K562 (cell line): ENCODE data around the gene CPED1. TPM values are rescaled to one million over a fixed set of nuclear protein-coding genes. Genes with fewer than 3 reads are reported as not detected.

Source experiments
- ATAC-seq: fragments of 200-7000 bp; cut with Tn5 transposase; 3 replicates; pipeline ENCODE4 v1.9.1; 2020; ENCODE audit warnings: moderate library complexity
- BruUV-seq: library from RNA; stranded (reverse); fragments of 400-500 nt; replicated peaks from 2 replicates; lab custom pipeline; 2021; lab: Mats Ljungman, UMichigan
- CTCF ChIA-PET: fragments of 300-600 bp; formaldehyde crosslinking; extraction: SDS; loops from one replicate; lab custom pipeline; 2021; ENCODE audit warnings: low intra/inter-chr PET ratio; lab: Yijun Ruan, JAX
- POLR2A ChIA-PET: fragments of 300-600, 350-650 bp; sonication (Branson Sonifier 250); formaldehyde crosslinking; extraction: SDS; loops from one replicate; lab custom pipeline; 2021; ENCODE audit warnings: antibody characterized with exemption, inconsistent platforms; lab: Yijun Ruan, JAX
- DNase-seq, 4 experiments: peaks; one replicate each; pipeline versions ENCODE4 v3.0.0 to v3.0.0-alpha.2; 2011 to 2018; ENCODE audit warnings: low spot score in 3 of 4, mixed read lengths in 3 of 4; ENCODE audit errors: extremely low read depth in 1 of 4
- FAIRE-seq: peaks from 2 replicates; lab custom pipeline; 2011; peaks lifted over from hg19 to GRCh38; lab: Jason Lieb, UNC
- H2AFZ ChIP-seq: 2 replicates; pipeline ENCODE4 v1.6.0; 2011; ENCODE audit warnings: low read depth, low read length, control low read depth, inconsistent platforms
- H3K27ac ChIP-seq: fragments of 200-600 bp; 3 replicates; pipeline ENCODE4 v1.8.0; 2011; ENCODE audit warnings: low read depth, mild to moderate bottlenecking, control low read depth, inconsistent platforms, low read length, moderate library complexity, mixed read lengths; ENCODE audit errors: extremely low read depth
- H3K27me3 ChIP-seq, 2 experiments: fragments of 300-600 bp in 1 of 2; 2 replicates in 1 of 2; 3 replicates in 1 of 2; pipeline versions ENCODE4 v1.6.0 to v1.8.0; 2011; ENCODE audit warnings: inconsistent platforms in 2 of 2, low read length in 2 of 2, mild to moderate bottlenecking in 1 of 2, mixed read lengths in 1 of 2, moderate library complexity in 1 of 2; ENCODE audit not compliant: control insufficient read depth in 2 of 2, insufficient read depth in 2 of 2
- H3K36me3 ChIP-seq: fragments of 300-600 bp; 3 replicates; pipeline ENCODE4 v1.8.0; 2011; ENCODE audit warnings: mild to moderate bottlenecking, low read length, inconsistent platforms; ENCODE audit not compliant: control insufficient read depth, insufficient read depth
- H3K4me1 ChIP-seq, 2 experiments: fragments of 200-600 bp in 1 of 2; replicated peaks in 1 of 2; 2 replicates in 1 of 2; 3 replicates in 1 of 2; pipeline versions ENCODE4 v1.5.1 to v1.8.0; 2011; ENCODE audit warnings: inconsistent platforms in 2 of 2, low read length in 2 of 2, mild to moderate bottlenecking in 1 of 2, mixed read lengths in 1 of 2, moderate library complexity in 1 of 2; ENCODE audit not compliant: control insufficient read depth in 2 of 2, insufficient read depth in 2 of 2
- H3K4me2 ChIP-seq: 2 replicates; pipeline ENCODE4 v1.6.1; 2011; ENCODE audit warnings: low read length, control low read depth, inconsistent platforms, mixed read lengths; ENCODE audit not compliant: insufficient read depth
- H3K4me3 ChIP-seq: fragments of 200-600 bp; sonication (generic), shearing (Covaris generic); 2 replicates; pipeline ENCODE4 v1.5.1; 2016; ENCODE audit warnings: control low read depth, inconsistent platforms
- H3K79me2 ChIP-seq: fragments of 200-600 bp; 3 replicates; pipeline ENCODE4 v1.8.0; 2011; ENCODE audit warnings: low read length, inconsistent platforms; ENCODE audit not compliant: control insufficient read depth, insufficient read depth
- H3K9ac ChIP-seq, 2 experiments: 2 replicates each; pipeline versions ENCODE4 v1.6.0 to v1.6.1; 2011; ENCODE audit warnings: low read depth in 2 of 2, low read length in 2 of 2, control low read depth in 1 of 2, inconsistent platforms in 1 of 2, mild to moderate bottlenecking in 1 of 2, mixed read lengths in 1 of 2; ENCODE audit not compliant: insufficient read depth in 1 of 2
- H3K9me1 ChIP-seq: one replicate; pipeline ENCODE4 v1.6.0; 2011; ENCODE audit warnings: inconsistent platforms, mild to moderate bottlenecking, low read length, moderate library complexity; ENCODE audit not compliant: control insufficient read depth, insufficient read depth
- H3K9me3 ChIP-seq: replicated peaks from 2 replicates; pipeline ENCODE4 v1.5.1; 2011; ENCODE audit warnings: low read depth, low read length, inconsistent platforms; ENCODE audit not compliant: control insufficient read depth, insufficient read depth
- H4K20me1 ChIP-seq: replicated peaks from 2 replicates; pipeline ENCODE4 v1.6.1; 2011; ENCODE audit warnings: low read length, inconsistent platforms, mixed read lengths; ENCODE audit not compliant: control insufficient read depth, insufficient read depth
- CEBPB ChIP-seq: fragments of 450-650 bp; IDR thresholded peaks from 2 replicates; pipeline ENCODE4 v1.6.1; 2016; ENCODE audit warnings: missing genetic modification characterization, missing compliant biosample characterization
- CEBPG ChIP-seq, 3 experiments: fragments of 200-800 bp in 1 of 3; sonication (Bioruptor generic) in 1 of 3; sonication (generic) in 1 of 3; formaldehyde crosslinking in 1 of 3; IDR thresholded peaks in 2 of 3; conservative IDR thresholded peaks in 1 of 3; 2 replicates each; pipeline versions ENCODE4 v1.6.1 to v1.8.0; 2016 to 2022; ENCODE audit warnings: missing compliant biosample characterization in 2 of 3, missing genetic modification characterization in 2 of 3, mild to moderate bottlenecking in 1 of 3, missing genetic modification reagents in 1 of 3
- RCOR1 ChIP-seq, 2 experiments: IDR thresholded peaks; 2 replicates each; pipeline ENCODE4 v1.6.1; 2012; ENCODE audit warnings: low read depth in 2 of 2, low read length in 2 of 2, borderline replicate concordance in 1 of 2, improper control_type of control experiment in 1 of 2
- ZNF12 ChIP-seq: sonication (generic); formaldehyde crosslinking; IDR thresholded peaks from 2 replicates; pipeline ENCODE4 v1.4.0; 2020; ENCODE audit warnings: mild to moderate bottlenecking, missing genetic modification reagents
- WGBS: fragments of 100-300 bp; shearing (Covaris generic); methylation state at CpG from one replicate; pipeline ENCODE4 v1.1.6; 2016; ENCODE audit warnings: low coverage, mixed read lengths; ENCODE audit not compliant: insufficient coverage; ENCODE audit errors: missing lambda C conversion rate; 5-methylcytosine and 5-hydroxymethylcytosine counted together
- in situ Hi-C: fragments of 300-500 bp; cut with MboI; formaldehyde crosslinking; loops from 4 replicates; pipeline ENCODE4 v1.15.0; 2018; ENCODE audit warnings: inconsistent platforms, mixed read lengths
- intact Hi-C: fragments of 100-400 bp; cut with micrococcal nuclease; formaldehyde crosslinking; loops from 2 replicates; pipeline ENCODE4 v1.14.2; 2022
- polyA plus RNA-seq, 8 experiments: library from polyadenylated mRNA; depleted of rRNA in 4 of 8; stranded (reverse) in 5 of 8; unstranded in 3 of 8; fragments of >200 nt; fragmentation: Nextera tagmentation in 2 of 8; fragmentation: Illumina TruSeq in 1 of 8; extraction: Ambion mirVana in 2 of 8; extraction: Trizol in 1 of 8; gene quantifications; 2 replicates each; pipeline versions ENCODE4 v1.2.1 to v1.2.3, GENCODE V29; 2011 to 2014; ENCODE audit warnings: inconsistent platforms in 1 of 8, missing spikeins in 1 of 8
- total RNA-seq, 7 experiments: library from RNA; depleted of rRNA in 6 of 7; stranded (reverse); fragments of >200 nt in 6 of 7; fragmentation: Illumina TruSeq in 2 of 7; extraction: Trizol in 2 of 7; gene quantifications; 2 replicates each; pipeline versions ENCODE4 v1.2.1 to v1.2.3, GENCODE V29; 2011 to 2021; ENCODE audit warnings: low replicate concordance in 1 of 7

The CPED1 gene
- total and polyA plus RNA-seq, 9 of the 15 experiments (the other 6 are each of a cell fraction or from before 2014, with no cell fraction given) = 195 to 393 (median 290) TPM

DNA sequence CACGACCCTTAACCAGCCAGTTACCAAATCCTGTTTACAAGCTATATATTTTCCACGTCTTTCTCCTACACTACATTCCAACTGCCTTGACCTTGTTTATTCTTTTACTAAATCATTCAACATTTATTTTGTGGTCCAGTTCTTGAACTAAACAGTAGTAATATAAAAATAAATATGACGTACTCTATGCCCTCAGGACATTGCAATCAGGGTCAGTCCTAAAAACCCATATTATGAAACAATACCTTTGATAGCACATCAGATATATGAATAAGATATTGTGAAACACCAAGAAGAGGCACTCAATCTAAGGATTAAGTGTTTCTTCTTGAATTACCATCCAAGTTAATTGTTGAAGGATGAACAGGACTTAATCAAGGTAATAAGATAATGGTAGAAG is 287.8 kb downstream of the CPED1 start:
- peaks cover 98% of the 10 kb centered on the region for H3K36me3 ChIP-seq
- in situ Hi-C loops (no loop called here), intact Hi-C loops (no loop called here)
- DNase-seq (no peak), FAIRE-seq (no peak), ATAC-seq (no peak)
- no peak overlapping the region for H2AFZ ChIP-seq
- H3K4me3 ChIP-seq = no peak overlapping the region
- peak; percentile 46 for TF ChIP-seq CEBPB (tag)
- TF ChIP-seq CEBPG (CRISPR knock-in tag; IDR thresholded peaks at IDR 0.05) = no peak
- TF ChIP-seq CEBPG (tag; conservative IDR thresholded peaks at IDR 0.05 in 1 of 2, IDR thresholded peaks at IDR 0.05 in 1 of 2) = peak in 1 of 2 experiments; percentile 43; a peak in 1 of 4 replicates
- no peak for TF ChIP-seq ZNF12 (CRISPR knock-in tag)
- no peak for TF ChIP-seq RCOR1 (IDR thresholded peaks at IDR 0.05; ENCODE audit: borderline replicate concordance in 1 of 2, low read depth in 2 of 2, low read length in 2 of 2)
- H3K27me3 ChIP-seq = no peaks in the 10 kb centered on the region
- no peak overlapping the region for H3K9ac ChIP-seq
- 90% methylated on average over 3 of the region's 3 CpGs for WGBS
- H4K20me1 ChIP-seq = no peaks in the 10 kb centered on the region
- no peaks in the 10 kb centered on the region for H3K79me2 ChIP-seq
- no peak overlapping the region for H3K4me2 ChIP-seq
- ChIA-PET POLR2A (no interaction called here), CTCF (no interaction called here)
- H3K9me1 ChIP-seq = no peaks in the 10 kb centered on the region
- H3K27ac ChIP-seq = no peak overlapping the region
- no TSS peak for BruUV-seq
- peaks cover 0 to 12% of the 10 kb centered on the region in 2 experiments; a peak in 2 of 5 replicates for H3K4me1 ChIP-seq
- no peaks in the 10 kb centered on the region for H3K9me3 ChIP-seq
